GM12865 (cell line): ENCODE results near the gene PCCA.
"Not testable (repeated sequence)": the region's sequence is repeated elsewhere in the genome, so short reads cannot be mapped to it uniquely, and the experiment has no call there.

Experiments used
- DNase-seq: peaks from one replicate; pipeline ENCODE4 v3.0.0; 2010; ENCODE audit warnings: low read depth
- H3K4me3 ChIP-seq: 2 replicates; pipeline ENCODE4 v1.5.1; 2011; ENCODE audit warnings: mild to moderate bottlenecking, low read depth, low read length, control low read depth
- TF ChIP-seq, protein P1 (sequence below): IDR thresholded peaks from 2 replicates; pipeline ENCODE4 v1.5.1; 2011; ENCODE audit warnings: low read length, control low read depth, low read depth, inconsistent platforms; ENCODE audit not compliant: insufficient read depth; ENCODE audit errors: missing control alignments

PCCA gene

DNA sequence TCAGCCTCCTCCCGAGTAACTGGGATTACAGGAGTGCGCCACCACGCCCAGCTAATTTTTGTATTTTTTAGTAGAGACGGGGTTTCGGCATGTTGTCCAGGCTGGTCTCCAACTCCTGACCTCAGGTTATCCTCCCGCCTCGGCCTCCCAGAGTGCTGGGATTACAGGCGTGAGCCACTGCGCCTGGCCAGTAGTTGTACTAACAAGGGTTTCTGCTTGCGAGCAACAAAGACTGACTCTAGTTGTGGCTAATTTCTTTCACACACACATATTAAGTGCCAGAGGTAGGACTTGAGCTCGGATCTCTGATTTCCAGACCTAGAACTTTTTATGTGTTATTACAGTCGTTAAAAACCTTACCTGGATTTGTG lies 635 bp upstream of the PCCA start:
- DNase-seq: no peak
- TF ChIP-seq, protein P1, sequence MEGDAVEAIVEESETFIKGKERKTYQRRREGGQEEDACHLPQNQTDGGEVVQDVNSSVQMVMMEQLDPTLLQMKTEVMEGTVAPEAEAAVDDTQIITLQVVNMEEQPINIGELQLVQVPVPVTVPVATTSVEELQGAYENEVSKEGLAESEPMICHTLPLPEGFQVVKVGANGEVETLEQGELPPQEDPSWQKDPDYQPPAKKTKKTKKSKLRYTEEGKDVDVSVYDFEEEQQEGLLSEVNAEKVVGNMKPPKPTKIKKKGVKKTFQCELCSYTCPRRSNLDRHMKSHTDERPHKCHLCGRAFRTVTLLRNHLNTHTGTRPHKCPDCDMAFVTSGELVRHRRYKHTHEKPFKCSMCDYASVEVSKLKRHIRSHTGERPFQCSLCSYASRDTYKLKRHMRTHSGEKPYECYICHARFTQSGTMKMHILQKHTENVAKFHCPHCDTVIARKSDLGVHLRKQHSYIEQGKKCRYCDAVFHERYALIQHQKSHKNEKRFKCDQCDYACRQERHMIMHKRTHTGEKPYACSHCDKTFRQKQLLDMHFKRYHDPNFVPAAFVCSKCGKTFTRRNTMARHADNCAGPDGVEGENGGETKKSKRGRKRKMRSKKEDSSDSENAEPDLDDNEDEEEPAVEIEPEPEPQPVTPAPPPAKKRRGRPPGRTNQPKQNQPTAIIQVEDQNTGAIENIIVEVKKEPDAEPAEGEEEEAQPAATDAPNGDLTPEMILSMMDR: no peak
- H3K4me3 ChIP-seq: peak overlapping the region; percentile 76

DNA sequence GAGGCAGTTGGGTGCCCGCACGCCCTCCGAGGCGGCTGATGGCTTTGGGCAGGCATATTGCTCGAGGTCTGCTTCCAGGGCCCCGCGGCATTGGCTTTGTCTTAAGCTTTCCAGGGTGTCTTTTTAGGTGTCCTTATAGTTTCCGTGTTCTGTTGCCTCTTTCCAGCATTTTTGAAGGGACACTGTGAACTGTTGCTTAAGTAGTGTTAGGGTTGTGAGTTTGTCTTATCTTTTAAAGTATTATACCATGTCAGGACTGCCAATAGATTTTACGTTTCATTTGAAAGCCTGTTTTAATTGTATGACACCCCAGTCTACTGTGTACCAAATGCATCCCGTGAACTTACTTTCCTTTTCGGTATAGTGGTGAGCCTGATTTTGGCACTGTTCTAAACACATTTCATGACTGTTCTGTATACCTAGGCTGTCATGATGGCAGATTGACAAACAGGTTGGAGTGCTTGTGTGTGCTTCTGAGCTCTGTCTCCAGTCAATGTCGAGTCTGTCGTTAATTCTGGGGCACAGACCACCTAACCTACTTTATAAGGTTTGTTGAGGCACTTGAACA lies 656 bp downstream of the PCCA start:
- DNase-seq: peak; percentile 44
- peak overlapping the region; percentile 76 for H3K4me3 ChIP-seq
- TF ChIP-seq, protein P1: no peak

DNA sequence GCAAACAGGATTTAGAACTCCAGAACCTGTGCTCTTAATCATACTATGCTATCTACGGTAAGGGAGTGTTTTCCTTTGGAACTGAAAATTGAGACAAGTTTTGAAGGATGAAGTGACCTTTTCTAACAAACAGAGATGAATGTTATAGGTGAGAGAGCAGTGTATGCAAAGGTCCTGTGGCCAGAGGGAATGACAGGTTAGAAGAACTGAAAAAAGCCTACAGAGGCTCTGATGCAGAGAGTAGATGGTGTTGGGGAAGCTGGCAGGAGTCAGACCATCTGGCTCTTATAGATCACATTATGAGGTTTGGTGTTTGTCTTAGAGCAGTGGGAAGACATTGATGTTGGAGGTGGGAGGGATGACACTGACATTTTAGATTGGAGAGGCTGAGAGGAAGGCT lies 2.0 kb downstream of the PCCA start:
- TF ChIP-seq, protein P1: no peak
- no peak for DNase-seq
- H3K4me3 ChIP-seq: no peak overlapping the region

DNA sequence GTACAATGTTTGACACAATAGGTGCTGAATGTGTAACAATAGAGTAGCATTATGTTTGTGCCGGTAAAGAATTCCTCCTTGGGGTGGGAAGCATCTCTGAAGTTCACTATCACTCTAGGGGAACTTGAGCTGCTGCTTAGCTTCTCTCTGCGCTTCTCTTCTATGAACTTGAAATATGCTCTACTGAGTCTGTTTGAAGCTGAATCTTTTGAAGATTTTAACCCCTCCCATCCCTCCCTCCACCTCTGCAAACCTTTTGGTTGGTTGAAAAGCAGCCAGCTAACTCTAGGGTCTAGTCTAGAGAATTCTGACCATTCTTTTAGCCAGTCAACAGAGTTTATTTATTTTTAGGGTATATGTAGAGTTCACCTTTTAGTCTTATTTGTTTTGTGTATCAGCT lies 2.5 kb downstream of the PCCA start:
- DNase-seq: no peak
- TF ChIP-seq, protein P1: no peak
- no peak overlapping the region for H3K4me3 ChIP-seq

DNA sequence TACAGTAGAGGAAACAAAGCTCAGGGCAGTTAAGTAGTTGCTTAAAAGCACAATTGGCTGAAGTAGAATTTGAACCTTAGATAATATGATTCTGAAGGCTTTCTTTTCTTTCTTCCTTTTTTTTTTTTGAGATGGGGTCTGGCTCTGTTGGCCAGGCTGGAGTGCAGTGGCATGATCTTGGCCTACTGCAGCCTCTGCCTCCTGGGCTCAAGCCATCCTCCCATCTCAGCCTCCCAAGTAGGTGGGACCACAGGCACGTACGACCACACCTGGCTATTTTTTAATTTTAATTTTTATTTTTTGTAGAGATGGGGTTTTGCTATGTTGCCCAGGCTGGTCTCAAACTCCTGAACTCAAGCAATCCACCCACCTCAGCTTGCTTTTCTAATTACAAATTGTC lies 3.4 kb downstream of the PCCA start:
- not testable (repeated sequence) for H3K4me3 ChIP-seq, DNase-seq

DNA sequence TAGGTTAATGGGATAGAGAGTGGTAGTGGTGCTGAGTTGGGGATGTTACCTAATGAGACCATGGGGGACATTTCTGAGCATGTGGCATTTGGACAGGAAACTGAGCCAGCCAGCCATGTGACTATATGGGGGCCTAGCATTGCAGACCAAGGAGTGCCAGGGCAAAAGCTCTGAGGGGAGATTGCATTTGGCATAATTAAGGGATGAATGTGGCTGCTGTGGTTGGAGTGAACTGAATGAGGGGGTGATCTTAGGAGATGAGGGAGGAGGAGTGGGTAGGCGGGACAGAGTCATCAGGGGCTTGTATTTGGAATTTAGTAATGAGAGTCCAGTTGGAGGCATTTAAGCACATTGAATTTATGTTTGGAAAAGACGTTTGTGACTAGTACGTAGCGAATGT lies 6.6 kb downstream of the PCCA start:
- H3K4me3 ChIP-seq: no peak overlapping the region
- TF ChIP-seq, protein P1: no peak
- no peak for DNase-seq

DNA sequence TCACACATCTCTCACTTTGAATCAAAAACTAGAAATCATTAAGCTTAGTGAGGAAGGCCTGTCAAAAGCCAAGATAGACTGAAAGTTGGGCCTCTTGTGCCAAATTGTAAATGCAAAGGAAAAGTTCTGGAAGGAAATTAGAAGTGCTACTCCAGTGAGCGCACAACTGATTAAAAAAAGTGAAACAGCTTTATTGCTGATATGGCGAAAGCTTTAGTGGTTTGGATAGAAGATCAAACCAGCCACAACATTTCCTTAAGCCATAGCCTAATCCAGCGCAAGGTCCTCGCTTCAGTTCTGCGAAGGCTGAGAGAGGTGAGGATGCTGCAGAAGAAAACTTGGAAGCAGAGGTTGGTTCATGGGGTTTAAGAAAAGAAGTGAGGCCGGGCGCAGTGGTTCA lies 7.6 kb downstream of the PCCA start:
- DNase-seq: no peak
- H3K4me3 ChIP-seq: no peak overlapping the region
- TF ChIP-seq, protein P1: no peak
